ENCODE results near the gene SUN2. TPM values are rescaled to one million over a fixed set of nuclear protein-coding genes. Genes with fewer than 3 reads are reported as not detected.
A peak's percentile ranks its signal among the peaks of the same experiment; 100 is the strongest.

The SUN2 gene
- total RNA-seq, 6 experiments from 2014 or later: 104 to 174 (median 144) TPM

DNA sequence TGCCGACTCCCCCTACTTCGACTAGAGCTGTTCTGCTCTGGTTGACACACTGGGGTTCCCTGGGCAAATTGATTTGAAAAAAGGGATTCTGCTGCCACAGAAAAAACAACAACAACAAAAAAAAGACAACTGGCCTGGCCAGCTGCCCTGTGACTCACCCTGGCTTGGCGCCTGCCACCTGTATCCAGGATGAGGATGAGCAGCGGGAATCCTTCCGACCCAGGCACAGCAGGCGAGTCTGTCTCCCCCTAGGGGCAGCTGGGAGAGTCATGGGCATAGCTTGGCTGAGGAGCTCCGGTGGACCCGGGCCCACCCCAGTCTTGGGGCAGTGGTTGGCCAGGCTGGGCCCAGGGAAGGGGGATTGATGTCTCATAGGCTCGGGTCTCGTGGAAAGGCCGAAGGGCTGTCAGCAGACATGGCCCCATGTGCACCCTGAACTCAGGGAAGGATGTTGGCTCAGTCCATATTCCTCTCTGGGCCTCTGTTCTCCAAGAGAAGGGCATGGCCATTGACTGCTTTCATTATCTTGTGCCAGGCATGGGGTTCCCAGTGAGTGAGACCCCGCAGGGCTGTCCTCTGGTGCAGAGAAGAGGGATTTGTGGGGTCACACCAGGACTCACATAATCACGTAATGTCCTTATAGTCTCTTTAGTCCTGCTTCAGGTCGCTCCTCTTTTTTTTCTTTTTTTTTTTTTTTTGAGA, 10.4 kb upstream of the SUN2 start:
- H3K4me1 ChIP-seq: no peaks in the 10 kb centered on the region
- H3K9me3 ChIP-seq: no peaks in the 10 kb centered on the region
- H3K4me3 ChIP-seq: no peak overlapping the region
- 58% methylated on average over 8 of the region's 14 CpGs for WGBS (ENCODE audit: insufficient coverage, low coverage, low lambda C conversion rate, missing lambda C conversion rate)
- ATAC-seq: peak; percentile 92 to 97 (median 96)
- DNase-seq: peak; percentile 85 to 87 (median 87)
- H3K27me3 ChIP-seq: no peaks in the 10 kb centered on the region
- TF ChIP-seq, protein P1, sequence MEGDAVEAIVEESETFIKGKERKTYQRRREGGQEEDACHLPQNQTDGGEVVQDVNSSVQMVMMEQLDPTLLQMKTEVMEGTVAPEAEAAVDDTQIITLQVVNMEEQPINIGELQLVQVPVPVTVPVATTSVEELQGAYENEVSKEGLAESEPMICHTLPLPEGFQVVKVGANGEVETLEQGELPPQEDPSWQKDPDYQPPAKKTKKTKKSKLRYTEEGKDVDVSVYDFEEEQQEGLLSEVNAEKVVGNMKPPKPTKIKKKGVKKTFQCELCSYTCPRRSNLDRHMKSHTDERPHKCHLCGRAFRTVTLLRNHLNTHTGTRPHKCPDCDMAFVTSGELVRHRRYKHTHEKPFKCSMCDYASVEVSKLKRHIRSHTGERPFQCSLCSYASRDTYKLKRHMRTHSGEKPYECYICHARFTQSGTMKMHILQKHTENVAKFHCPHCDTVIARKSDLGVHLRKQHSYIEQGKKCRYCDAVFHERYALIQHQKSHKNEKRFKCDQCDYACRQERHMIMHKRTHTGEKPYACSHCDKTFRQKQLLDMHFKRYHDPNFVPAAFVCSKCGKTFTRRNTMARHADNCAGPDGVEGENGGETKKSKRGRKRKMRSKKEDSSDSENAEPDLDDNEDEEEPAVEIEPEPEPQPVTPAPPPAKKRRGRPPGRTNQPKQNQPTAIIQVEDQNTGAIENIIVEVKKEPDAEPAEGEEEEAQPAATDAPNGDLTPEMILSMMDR (IDR thresholded peaks at IDR 0.05): peak; percentile 81 to 95 (median 90)
- TF ChIP-seq POLR2A (IDR thresholded peaks at IDR 0.05): no peak
- H3K36me3 ChIP-seq: no peaks in the 10 kb centered on the region
- intact Hi-C loops (cut with DNase I): no loop called here
- peak overlapping the region in 1 of 3 donors; percentile 26 for H3K27ac ChIP-seq

DNA sequence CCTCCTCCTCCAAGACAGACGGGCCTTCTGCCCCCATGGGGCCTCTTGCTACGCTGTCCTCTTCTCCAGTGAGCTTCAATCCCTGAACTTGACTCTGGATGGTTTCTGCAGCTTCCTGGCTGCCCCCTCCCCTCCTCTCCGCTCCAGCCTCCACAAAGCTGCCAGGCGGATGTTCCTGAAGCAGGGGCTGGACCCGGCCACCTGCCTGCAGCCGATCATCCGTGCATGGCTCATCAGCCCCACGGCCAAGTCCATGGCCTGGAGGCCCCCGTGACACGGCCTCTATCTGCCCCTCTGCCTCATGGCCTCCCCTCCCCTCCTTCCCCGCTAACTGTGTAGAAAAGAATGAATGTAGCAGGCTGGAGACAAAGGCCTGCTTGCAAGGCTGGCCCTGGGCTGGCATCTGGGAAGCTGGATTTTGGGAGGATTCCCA, 6.8 kb upstream of the SUN2 start:
- no peak overlapping the region for H3K4me3 ChIP-seq
- no peak overlapping the region for H3K27ac ChIP-seq
- no peak for DNase-seq
- no peaks in the 10 kb centered on the region for H3K36me3 ChIP-seq
- WGBS (ENCODE audit: insufficient coverage, low coverage, low lambda C conversion rate, missing lambda C conversion rate): 40% methylated on average over 1 of the region's 11 CpGs
- TF ChIP-seq, protein P1 (IDR thresholded peaks at IDR 0.05): no peak
- no peak for TF ChIP-seq POLR2A (IDR thresholded peaks at IDR 0.05)
- peaks cover 0 to under 1% (median 0%) of the 10 kb centered on the region in 4 donors for H3K4me1 ChIP-seq
- no peak for ATAC-seq
- intact Hi-C loops (cut with DNase I): no loop called here
- no peaks in the 10 kb centered on the region for H3K27me3 ChIP-seq
- H3K9me3 ChIP-seq: no peaks in the 10 kb centered on the region

DNA sequence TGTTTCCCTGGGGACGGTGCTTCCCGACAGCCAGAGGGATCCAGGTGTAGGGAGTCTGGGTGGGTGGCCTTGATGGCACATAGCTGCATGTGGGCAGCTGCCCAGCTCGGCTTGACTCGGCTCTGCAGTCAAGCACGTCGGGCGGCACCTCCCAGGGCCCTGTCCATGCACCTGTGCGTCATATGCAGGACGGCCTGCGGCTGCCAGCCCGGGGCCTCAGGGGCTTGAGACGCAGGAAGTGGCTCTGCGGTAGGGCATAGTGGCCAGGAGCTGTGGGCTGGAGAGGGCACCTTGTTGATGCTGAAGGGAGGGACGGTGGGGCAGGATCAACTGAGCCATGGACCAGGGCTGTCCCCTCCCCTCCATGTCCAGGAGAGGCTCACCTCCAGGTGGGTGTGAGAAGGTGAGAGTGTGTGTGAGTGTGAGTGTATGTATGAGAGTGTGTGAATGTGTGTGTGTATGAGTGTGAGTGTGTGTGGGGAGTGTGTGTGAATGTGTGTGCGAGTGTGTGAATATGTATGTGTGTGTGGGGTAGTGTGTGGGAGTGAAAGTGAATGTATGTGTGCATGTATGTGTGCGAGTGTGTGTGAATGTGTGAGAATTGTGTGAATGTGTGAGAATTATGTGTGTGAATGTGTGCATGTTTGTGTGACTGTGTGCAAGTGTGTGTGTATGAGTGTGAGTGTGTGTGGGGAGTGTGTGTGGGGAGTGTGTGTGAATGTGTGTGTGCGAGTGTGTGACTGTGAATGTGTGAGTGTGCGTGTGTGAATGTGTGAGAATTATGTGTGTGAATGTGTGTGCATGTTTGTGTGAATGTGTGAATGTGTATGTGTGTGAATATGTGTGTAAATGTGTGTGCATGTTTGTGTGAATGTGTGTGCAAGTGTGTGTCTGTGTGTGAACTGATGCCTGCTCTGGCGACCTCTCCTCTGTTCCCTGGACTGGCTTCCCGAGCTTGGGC, 5.7 kb upstream of the SUN2 start:
- H3K27ac ChIP-seq: no peak overlapping the region
- H3K27me3 ChIP-seq: no peaks in the 10 kb centered on the region
- H3K36me3 ChIP-seq: no peaks in the 10 kb centered on the region
- ATAC-seq (no peak), DNase-seq (no peak)
- H3K4me3 ChIP-seq: no peak overlapping the region
- WGBS (ENCODE audit: insufficient coverage, low coverage, low lambda C conversion rate, missing lambda C conversion rate): 79% methylated on average over 7 of the region's 20 CpGs
- no peak for TF ChIP-seq POLR2A (IDR thresholded peaks at IDR 0.05)
- TF ChIP-seq, protein P1 (IDR thresholded peaks at IDR 0.05): no peak
- no peaks in the 10 kb centered on the region for H3K9me3 ChIP-seq
- peaks cover 0 to 12% (median 0%) of the 10 kb centered on the region in 4 donors for H3K4me1 ChIP-seq
- intact Hi-C loops (cut with DNase I): no loop called here

DNA sequence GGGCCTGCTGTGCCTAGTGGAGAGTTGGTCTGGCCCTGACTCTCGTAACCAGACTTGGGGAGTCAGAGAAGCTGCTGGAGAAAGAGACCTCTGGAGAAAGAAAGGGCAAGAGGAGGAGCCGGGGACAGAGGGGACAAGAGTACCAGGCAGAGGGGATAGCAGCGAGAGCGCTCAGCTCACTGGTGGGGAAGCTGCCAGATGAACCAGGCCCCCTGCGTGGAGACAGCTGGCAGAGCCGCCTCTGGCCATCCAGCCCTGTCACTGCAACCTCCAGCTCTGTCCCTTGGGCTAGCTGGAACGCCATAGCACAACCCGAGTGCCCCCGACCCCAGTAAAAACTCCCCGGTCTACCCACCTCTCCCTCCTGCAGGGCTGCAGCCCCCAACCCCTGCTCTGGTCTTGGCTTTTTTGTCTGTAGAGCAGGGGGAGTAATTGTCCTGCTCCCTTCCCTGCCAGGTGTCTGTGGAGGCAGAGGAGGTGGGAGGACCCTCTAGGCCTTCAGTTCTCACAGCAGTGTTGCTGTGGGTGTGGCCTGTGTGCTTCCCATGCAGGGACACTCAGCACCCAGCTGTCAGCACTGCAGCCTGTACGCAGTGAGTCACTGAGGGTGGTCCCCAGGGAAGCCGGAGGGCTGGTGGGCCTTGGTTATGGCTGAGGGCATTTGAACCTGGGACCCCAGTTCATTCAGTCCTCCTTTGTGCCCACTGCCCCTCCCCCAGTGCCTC, 4.8 kb upstream of the SUN2 start:
- WGBS (ENCODE audit: insufficient coverage, low coverage, low lambda C conversion rate, missing lambda C conversion rate): 84% methylated on average over 3 of the region's 12 CpGs
- TF ChIP-seq POLR2A (IDR thresholded peaks at IDR 0.05): no peak
- TF ChIP-seq, protein P1 (IDR thresholded peaks at IDR 0.05): no peak
- Histone ChIP-seq H3K27me3 (no peaks in the 10 kb centered on the region), H3K9me3 (no peaks in the 10 kb centered on the region), H3K27ac (no peak overlapping the region), H3K4me1 (peaks cover 0 to 13% (median 1%) of the 10 kb centered on the region in 4 donors), H3K36me3 (no peaks in the 10 kb centered on the region), H3K4me3 (no peak overlapping the region)
- DNase-seq (no peak), ATAC-seq (no peak)
- intact Hi-C loops (cut with DNase I): no loop called here

All from right lobe of liver (tissue), 6 donors.